GM19023 (cell line): ENCODE measurements around the gene LMAN1L.

Source experiments
- ATAC-seq: cut with Tn5 transposase; IDR thresholded peaks from one replicate; pipeline ENCODE4 v1.9.1; 2021; ENCODE audit warnings: mild to moderate bottlenecking, moderate library complexity; ENCODE audit not compliant: unreplicated experiment

The LMAN1L gene

GRCh38 chr15:74812533-74812932 lies at the start of gene LMAN1L:
TSS of gene LMAN1L (plus strand) at chr15:74812835. CDS start at chr15:74812855, 20 bp downstream.
- ATAC-seq: no peak

- no peak for ATAC-seq
Observed at GRCh38 chr15:74763416-74763815, 49.2 kb upstream of the LMAN1L start.

- no peak for ATAC-seq
Observed at GRCh38 chr15:74767167-74768098, 45.2 kb upstream of the LMAN1L start.

- no peak for ATAC-seq
Observed at GRCh38 chr15:74768099-74768770, 44.4 kb upstream of the LMAN1L start.

GRCh38 chr15:74768771-74769342 lies 43.8 kb upstream of the LMAN1L start:
- no peak for ATAC-seq

GRCh38 chr15:74769463-74770025 lies 43.1 kb upstream of the LMAN1L start:
- ATAC-seq: no peak

GRCh38 chr15:74770211-74770903 lies 42.3 kb upstream of the LMAN1L start:
- no peak for ATAC-seq

- no peak for ATAC-seq
Observed at GRCh38 chr15:74773329-74773728, 39.3 kb upstream of the LMAN1L start.

GRCh38 chr15:74773731-74774252 lies 38.8 kb upstream of the LMAN1L start:
- ATAC-seq: no peak

GRCh38 chr15:74775132-74775562 lies 37.5 kb upstream of the LMAN1L start:
- ATAC-seq: no peak

- ATAC-seq: no peak
Observed at GRCh38 chr15:74775894-74776293, 36.7 kb upstream of the LMAN1L start.

GRCh38 chr15:74776821-74777768 lies 35.5 kb upstream of the LMAN1L start:
- ATAC-seq: no peak

- ATAC-seq: no peak
Observed at GRCh38 chr15:74777769-74778598, 34.7 kb upstream of the LMAN1L start.

- no peak for ATAC-seq
Observed at GRCh38 chr15:74778599-74778970, 34.0 kb upstream of the LMAN1L start.

- ATAC-seq: no peak
Observed at GRCh38 chr15:74779162-74779648, 33.4 kb upstream of the LMAN1L start.

GRCh38 chr15:74780523-74781430 lies 31.9 kb upstream of the LMAN1L start:
- no peak for ATAC-seq
